ENCODE measurements around the gene FTO. TPM values are rescaled to one million over a fixed set of nuclear protein-coding genes. Genes with fewer than 3 reads are reported as not detected.

FTO gene
- total RNA-seq, 1 experiment from 2014 or later: 125 TPM

- no peak overlapping the region for H3K4me2 ChIP-seq (ENCODE audit: low read depth, low read length, poor library complexity, severe bottlenecking)
- H4K20me1 ChIP-seq (ENCODE audit: insufficient read depth, low read depth, low read length): no peaks in the 10 kb centered on the region
- no peak overlapping the region for H3K27ac ChIP-seq (ENCODE audit: low read length)
- no peak overlapping the region for H3K4me3 ChIP-seq (ENCODE audit: low read length)
- no peaks in the 10 kb centered on the region for H3K9me2 ChIP-seq (replicated peaks; ENCODE audit: insufficient read depth, low read length)
- H2AFZ ChIP-seq (ENCODE audit: low read length): no peak overlapping the region
- peaks cover 81% of the 10 kb centered on the region for H3K79me2 ChIP-seq (ENCODE audit: low read length)
- H3K9me3 ChIP-seq (ENCODE audit: low read length): 0 out of 2 replicates have a peak, but pooled peaks cover 3% of the 10 kb centered on the region
- H3K27me3 ChIP-seq (ENCODE audit: low read length): no peaks in the 10 kb centered on the region
- H3K4me1 ChIP-seq (ENCODE audit: low read length): peaks cover 20% of the 10 kb centered on the region
- no peak overlapping the region for H3K9ac ChIP-seq (ENCODE audit: low read length)
- peaks cover 26% of the 10 kb centered on the region for H3K36me3 ChIP-seq (ENCODE audit: insufficient read depth, low read length)
- DNase-seq: no peak
These were observed 166.9 kb downstream of the FTO start for GRCh38 chr16:53870831-53871230.

- Histone ChIP-seq H3K27ac (ENCODE audit: low read length) (peak overlapping the region; percentile 41), H3K27me3 (ENCODE audit: low read length) (no peaks in the 10 kb centered on the region), H3K4me1 (ENCODE audit: low read length) (peaks cover 21% of the 10 kb centered on the region), H3K9me3 (ENCODE audit: low read length) (0 out of 2 replicates have a peak, but pooled peaks cover 3% of the 10 kb centered on the region), H2AFZ (ENCODE audit: low read length) (no peak overlapping the region), H3K9me2 (replicated peaks; ENCODE audit: insufficient read depth, low read length) (no peaks in the 10 kb centered on the region), H3K4me2 (ENCODE audit: low read depth, low read length, poor library complexity, severe bottlenecking) (no peak overlapping the region), H3K36me3 (ENCODE audit: insufficient read depth, low read length) (peaks cover 22% of the 10 kb centered on the region), H4K20me1 (ENCODE audit: insufficient read depth, low read depth, low read length) (no peaks in the 10 kb centered on the region), H3K9ac (ENCODE audit: low read length) (no peak overlapping the region), H3K4me3 (ENCODE audit: low read length) (no peak overlapping the region), H3K79me2 (ENCODE audit: low read length) (peaks cover 81% of the 10 kb centered on the region)
- DNase-seq: peak; percentile 54
These were observed 168.6 kb downstream of the FTO start for GRCh38 chr16:53872248-53873221.

- Histone ChIP-seq H3K4me3 (ENCODE audit: low read length) (no peak overlapping the region), H3K36me3 (ENCODE audit: insufficient read depth, low read length) (peaks cover 14% of the 10 kb centered on the region; the same call in 1 of the 2 replicates), H2AFZ (ENCODE audit: low read length) (no peak overlapping the region), H3K9me3 (ENCODE audit: low read length) (no peaks in the 10 kb centered on the region), H3K9me2 (replicated peaks; ENCODE audit: insufficient read depth, low read length) (no peaks in the 10 kb centered on the region), H4K20me1 (ENCODE audit: insufficient read depth, low read depth, low read length) (no peaks in the 10 kb centered on the region), H3K4me2 (ENCODE audit: low read depth, low read length, poor library complexity, severe bottlenecking) (no peak overlapping the region), H3K27ac (ENCODE audit: low read length) (no peak overlapping the region), H3K9ac (ENCODE audit: low read length) (no peak overlapping the region), H3K27me3 (ENCODE audit: low read length) (no peaks in the 10 kb centered on the region), H3K79me2 (ENCODE audit: low read length) (peaks cover 57% of the 10 kb centered on the region), H3K4me1 (ENCODE audit: low read length) (peaks cover 20% of the 10 kb centered on the region)
- peak; percentile 72 for DNase-seq
These were observed 172.9 kb downstream of the FTO start for GRCh38 chr16:53876811-53877210.

GRCh38 chr16:53878216-53878615, 174.3 kb downstream of the FTO start:
- H3K4me1 ChIP-seq (ENCODE audit: low read length): peaks cover 10% of the 10 kb centered on the region
- no peak overlapping the region for H3K9ac ChIP-seq (ENCODE audit: low read length)
- no peaks in the 10 kb centered on the region for H4K20me1 ChIP-seq (ENCODE audit: insufficient read depth, low read depth, low read length)
- H3K36me3 ChIP-seq (ENCODE audit: insufficient read depth, low read length): peaks cover 12% of the 10 kb centered on the region; the same call in 1 of the 2 replicates
- no peak for DNase-seq
- no peaks in the 10 kb centered on the region for H3K9me2 ChIP-seq (replicated peaks; ENCODE audit: insufficient read depth, low read length)
- H3K27ac ChIP-seq (ENCODE audit: low read length): no peak overlapping the region
- peaks cover 44% of the 10 kb centered on the region for H3K79me2 ChIP-seq (ENCODE audit: low read length)
- H3K9me3 ChIP-seq (ENCODE audit: low read length): no peaks in the 10 kb centered on the region
- no peak overlapping the region for H3K4me2 ChIP-seq (ENCODE audit: low read depth, low read length, poor library complexity, severe bottlenecking)
- H2AFZ ChIP-seq (ENCODE audit: low read length): no peak overlapping the region
- no peaks in the 10 kb centered on the region for H3K27me3 ChIP-seq (ENCODE audit: low read length)
- H3K4me3 ChIP-seq (ENCODE audit: low read length): no peak overlapping the region

DNA sequence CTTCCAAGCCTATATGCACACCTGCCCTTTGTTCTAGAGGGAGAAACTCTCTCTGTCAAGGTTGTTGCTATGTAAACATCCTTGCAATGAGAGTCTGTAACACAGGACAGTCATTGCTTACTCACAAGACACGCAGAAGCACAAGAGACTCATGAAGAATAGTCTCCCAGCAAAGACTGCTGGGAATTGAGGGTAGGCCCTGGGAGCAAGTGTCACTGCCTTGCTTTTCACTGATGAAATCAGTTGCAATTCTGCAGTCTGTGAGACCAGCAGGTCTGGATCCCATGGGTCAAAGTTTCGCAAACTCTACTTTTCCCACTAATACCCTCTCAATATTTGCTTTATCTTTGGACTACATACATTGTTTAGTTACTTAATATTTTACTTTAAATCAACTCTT, 177.4 kb downstream of the FTO start:
- no peak overlapping the region for H3K4me2 ChIP-seq (ENCODE audit: low read depth, low read length, poor library complexity, severe bottlenecking)

GRCh38 chr16:53882310-53882709, 178.4 kb downstream of the FTO start:
- Histone ChIP-seq H3K79me2 (ENCODE audit: low read length) (peaks cover 28% of the 10 kb centered on the region), H3K4me3 (ENCODE audit: low read length) (no peak overlapping the region), H2AFZ (ENCODE audit: low read length) (no peak overlapping the region), H3K9me3 (ENCODE audit: low read length) (no peaks in the 10 kb centered on the region), H4K20me1 (ENCODE audit: insufficient read depth, low read depth, low read length) (no peaks in the 10 kb centered on the region), H3K9me2 (replicated peaks; ENCODE audit: insufficient read depth, low read length) (no peaks in the 10 kb centered on the region), H3K36me3 (ENCODE audit: insufficient read depth, low read length) (peaks cover 18% of the 10 kb centered on the region; the same call in 1 of the 2 replicates), H3K4me1 (ENCODE audit: low read length) (no peaks in the 10 kb centered on the region), H3K27me3 (ENCODE audit: low read length) (no peaks in the 10 kb centered on the region), H3K27ac (ENCODE audit: low read length) (no peak overlapping the region), H3K4me2 (ENCODE audit: low read depth, low read length, poor library complexity, severe bottlenecking) (no peak overlapping the region), H3K9ac (ENCODE audit: low read length) (no peak overlapping the region)
- no peak for DNase-seq

More for the DNA sequence above, 177.4 kb downstream of the FTO start:
- Histone ChIP-seq H3K27ac (ENCODE audit: low read length) (no peak overlapping the region), H3K36me3 (ENCODE audit: insufficient read depth, low read length) (peaks cover 14% of the 10 kb centered on the region; the same call in 1 of the 2 replicates), H2AFZ (ENCODE audit: low read length) (no peak overlapping the region), H3K27me3 (ENCODE audit: low read length) (no peaks in the 10 kb centered on the region), H3K9me3 (ENCODE audit: low read length) (no peaks in the 10 kb centered on the region), H3K4me1 (ENCODE audit: low read length) (peaks cover 8% of the 10 kb centered on the region), H3K79me2 (ENCODE audit: low read length) (peaks cover 29% of the 10 kb centered on the region), H4K20me1 (ENCODE audit: insufficient read depth, low read depth, low read length) (no peaks in the 10 kb centered on the region), H3K9me2 (replicated peaks; ENCODE audit: insufficient read depth, low read length) (no peaks in the 10 kb centered on the region), H3K4me3 (ENCODE audit: low read length) (no peak overlapping the region), H3K9ac (ENCODE audit: low read length) (no peak overlapping the region)
- no peak for DNase-seq

- DNase-seq: no peak
- peaks cover 20% of the 10 kb centered on the region for H3K79me2 ChIP-seq (ENCODE audit: low read length)
- no peaks in the 10 kb centered on the region for H3K4me1 ChIP-seq (ENCODE audit: low read length)
- no peak overlapping the region for H3K9ac ChIP-seq (ENCODE audit: low read length)
- no peak overlapping the region for H3K4me2 ChIP-seq (ENCODE audit: low read depth, low read length, poor library complexity, severe bottlenecking)
- H3K4me3 ChIP-seq (ENCODE audit: low read length): no peak overlapping the region
- H4K20me1 ChIP-seq (ENCODE audit: insufficient read depth, low read depth, low read length): no peaks in the 10 kb centered on the region
- no peaks in the 10 kb centered on the region for H3K9me3 ChIP-seq (ENCODE audit: low read length)
- no peaks in the 10 kb centered on the region for H3K27me3 ChIP-seq (ENCODE audit: low read length)
- H3K9me2 ChIP-seq (replicated peaks; ENCODE audit: insufficient read depth, low read length): no peaks in the 10 kb centered on the region
- no peak overlapping the region for H2AFZ ChIP-seq (ENCODE audit: low read length)
- peaks cover 29% of the 10 kb centered on the region for H3K36me3 ChIP-seq (ENCODE audit: insufficient read depth, low read length)
- H3K27ac ChIP-seq (ENCODE audit: low read length): no peak overlapping the region
These were observed 180.8 kb downstream of the FTO start for GRCh38 chr16:53884748-53885147.

DNA sequence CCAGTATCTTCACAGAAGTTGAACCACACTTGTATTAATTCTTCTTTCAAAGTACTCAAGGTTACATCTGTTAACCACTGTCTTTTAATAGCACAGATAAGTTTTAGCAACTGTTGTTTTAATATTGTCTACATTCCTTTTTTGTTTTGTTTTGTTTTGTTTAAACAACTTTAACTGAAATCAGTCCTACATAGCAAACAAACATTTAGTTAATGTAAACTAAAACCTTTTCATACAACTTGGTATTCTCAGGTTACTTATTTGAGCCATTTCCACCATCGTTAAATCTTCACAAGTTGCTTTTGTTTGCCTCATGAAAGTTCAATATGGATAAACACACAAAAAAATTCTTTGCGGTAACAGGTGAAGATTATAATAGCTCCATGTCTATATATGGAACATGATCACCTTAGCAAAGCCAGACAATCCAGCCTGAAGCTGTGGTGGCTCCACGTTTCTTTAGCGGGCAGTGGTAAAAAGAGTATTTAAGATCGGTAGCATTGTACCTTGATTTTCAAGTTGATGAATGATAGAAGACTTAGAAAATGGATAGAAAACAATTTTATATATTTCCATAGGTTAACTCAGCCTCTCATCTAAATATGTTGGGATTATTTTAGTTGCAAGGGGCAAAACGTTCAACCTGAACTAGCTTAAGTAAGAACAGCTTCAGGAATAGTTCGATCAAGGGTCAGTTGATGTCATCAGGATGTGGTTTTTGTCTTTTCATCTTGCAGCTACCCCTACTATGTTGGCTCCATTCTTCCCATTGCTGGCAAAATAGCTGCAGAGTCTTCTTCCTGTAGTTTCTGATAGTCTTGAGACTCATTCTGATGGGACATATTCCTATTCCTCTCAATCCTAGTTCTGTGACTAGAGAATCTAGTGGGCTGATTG, 182.8 kb downstream of the FTO start:
- no peak for DNase-seq
- Histone ChIP-seq H3K4me3 (ENCODE audit: low read length) (no peak overlapping the region), H3K4me2 (ENCODE audit: low read depth, low read length, poor library complexity, severe bottlenecking) (no peak overlapping the region), H3K9ac (ENCODE audit: low read length) (no peak overlapping the region), H3K9me3 (ENCODE audit: low read length) (no peaks in the 10 kb centered on the region), H3K79me2 (ENCODE audit: low read length) (peaks cover 20% of the 10 kb centered on the region), H3K4me1 (ENCODE audit: low read length) (peaks cover under 1% of the 10 kb centered on the region), H3K36me3 (ENCODE audit: insufficient read depth, low read length) (peaks cover 22% of the 10 kb centered on the region), H4K20me1 (ENCODE audit: insufficient read depth, low read depth, low read length) (no peaks in the 10 kb centered on the region), H3K27ac (ENCODE audit: low read length) (no peak overlapping the region), H2AFZ (ENCODE audit: low read length) (no peak overlapping the region), H3K9me2 (replicated peaks; ENCODE audit: insufficient read depth, low read length) (no peaks in the 10 kb centered on the region), H3K27me3 (ENCODE audit: low read length) (no peaks in the 10 kb centered on the region)

Measured in Karpas-422 (cell line).